Stimulated activated CD8-positive, alpha-beta memory T cell treated with anti-CD3 and anti-CD28 coated beads, Interleukin-2, amount 100 ng/mL, for 1 hour (primary cell): Measurements from ENCODE around the gene ALAS1.

ENCODE experiments used
- DNase-seq, 2 donors: peaks; one replicate each; pipeline ENCODE4 v3.0.0-alpha.2; 2020; ENCODE audit warnings: low read depth in 2 of 2

Gene ALAS1

GRCh38 chr3:52220380-52221026 lies 22.5 kb downstream of the ALAS1 start:
- DNase-seq, result peak; percentile 80 to 81

GRCh38 chr3:52221141-52221562 lies 23.2 kb downstream of the ALAS1 start:
- DNase-seq, result no peak

GRCh38 chr3:52221563-52222318 lies 23.8 kb downstream of the ALAS1 start:
- DNase-seq, result no peak

GRCh38 chr3:52222319-52223221 lies 24.6 kb downstream of the ALAS1 start:
- DNase-seq, result no peak

- no peak for DNase-seq
These were observed 25.8 kb downstream of the ALAS1 start for GRCh38 chr3:52223449-52224408.

- no peak for DNase-seq
These were observed 27.7 kb downstream of the ALAS1 start, which contains the start of gene TLR9 for GRCh38 chr3:52225452-52226228. Gene TLR9, minus strand, starts transcription at chr3:52225645. Its CDS starts 116 bp downstream, at chr3:52225529.

GRCh38 chr3:52226229-52226817 lies 28.4 kb downstream of the ALAS1 start:
- DNase-seq, result no peak

- DNase-seq, result no peak
These were observed 29.2 kb downstream of the ALAS1 start for GRCh38 chr3:52227117-52227516.

- no peak for DNase-seq
These were observed 29.8 kb downstream of the ALAS1 start for GRCh38 chr3:52227766-52228165.

GRCh38 chr3:52228266-52228665 lies 30.3 kb downstream of the ALAS1 start:
- no peak for DNase-seq

- DNase-seq, result no peak
These were observed 30.9 kb downstream of the ALAS1 start for GRCh38 chr3:52228751-52229291.

- no peak for DNase-seq
These were observed 31.7 kb downstream of the ALAS1 start for GRCh38 chr3:52229656-52230055.

- no peak for DNase-seq
These were observed 32.5 kb downstream of the ALAS1 start for GRCh38 chr3:52230461-52230860.

GRCh38 chr3:52230889-52231499 lies 33.0 kb downstream of the ALAS1 start:
- DNase-seq, result no peak

GRCh38 chr3:52231502-52232278 lies 33.7 kb downstream of the ALAS1 start:
- DNase-seq, result peak; percentile 76 to 82

- no peak for DNase-seq
These were observed 34.5 kb downstream of the ALAS1 start for GRCh38 chr3:52232279-52233107.

GRCh38 chr3:52233108-52233591 lies 35.2 kb downstream of the ALAS1 start:
- DNase-seq, result no peak
